Keratinocyte (primary cell): ENCODE data around the gene SLC36A2.
A peak's percentile ranks its signal among the peaks of the same experiment; 100 is the strongest.

Source experiments
- EZH2 ChIP-seq: IDR thresholded peaks from one replicate; pipeline ENCODE4 v1.6.1; 2012; ENCODE audit warnings: inconsistent platforms, mild to moderate bottlenecking, low read length, moderate library complexity
- TF ChIP-seq, protein P1 (sequence below), 3 experiments: IDR thresholded peaks in 1 of 3; conservative IDR thresholded peaks in 1 of 3; optimal IDR thresholded peaks in 1 of 3; 2 replicates in 2 of 3; 3 replicates in 1 of 3; pipeline versions ENCODE3 to v1.5.1; 2011; ENCODE audit warnings: low read length in 3 of 3, mild to moderate bottlenecking in 3 of 3, moderate library complexity in 2 of 3, control low read depth in 1 of 3, inconsistent platforms in 1 of 3; ENCODE audit not compliant: insufficient read depth in 2 of 3; ENCODE audit errors: extremely low read depth in 1 of 3

DNA sequence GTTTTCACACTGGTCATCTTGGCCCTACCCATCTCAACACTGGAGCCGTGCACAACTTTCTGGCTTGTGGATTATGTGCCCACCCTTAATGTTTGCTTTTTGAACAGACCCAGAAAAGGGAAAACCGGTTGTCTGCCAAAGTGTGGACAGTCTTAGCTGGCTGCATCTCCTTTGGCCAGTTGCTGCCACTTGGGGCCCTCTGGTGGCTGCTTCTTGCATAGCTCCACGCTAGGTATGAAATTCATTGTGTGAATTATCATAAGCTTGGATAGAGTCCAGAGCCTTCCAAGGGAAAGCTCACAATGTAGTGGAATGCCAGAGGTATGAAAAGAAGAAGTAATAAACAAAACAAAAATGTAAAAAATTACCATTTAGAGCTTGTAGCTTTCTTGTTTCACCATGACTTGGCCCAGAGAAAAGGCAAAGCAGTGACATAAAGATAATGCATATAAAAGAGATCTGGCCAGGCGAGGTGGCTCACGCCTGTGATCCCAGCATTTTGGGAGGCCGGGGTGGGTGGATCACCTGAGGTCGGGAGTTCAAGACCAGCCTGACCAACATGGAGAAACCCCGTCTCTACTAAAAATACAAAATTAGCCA lies 31.3 kb downstream of the SLC36A2 start:
- TF ChIP-seq, protein P1, sequence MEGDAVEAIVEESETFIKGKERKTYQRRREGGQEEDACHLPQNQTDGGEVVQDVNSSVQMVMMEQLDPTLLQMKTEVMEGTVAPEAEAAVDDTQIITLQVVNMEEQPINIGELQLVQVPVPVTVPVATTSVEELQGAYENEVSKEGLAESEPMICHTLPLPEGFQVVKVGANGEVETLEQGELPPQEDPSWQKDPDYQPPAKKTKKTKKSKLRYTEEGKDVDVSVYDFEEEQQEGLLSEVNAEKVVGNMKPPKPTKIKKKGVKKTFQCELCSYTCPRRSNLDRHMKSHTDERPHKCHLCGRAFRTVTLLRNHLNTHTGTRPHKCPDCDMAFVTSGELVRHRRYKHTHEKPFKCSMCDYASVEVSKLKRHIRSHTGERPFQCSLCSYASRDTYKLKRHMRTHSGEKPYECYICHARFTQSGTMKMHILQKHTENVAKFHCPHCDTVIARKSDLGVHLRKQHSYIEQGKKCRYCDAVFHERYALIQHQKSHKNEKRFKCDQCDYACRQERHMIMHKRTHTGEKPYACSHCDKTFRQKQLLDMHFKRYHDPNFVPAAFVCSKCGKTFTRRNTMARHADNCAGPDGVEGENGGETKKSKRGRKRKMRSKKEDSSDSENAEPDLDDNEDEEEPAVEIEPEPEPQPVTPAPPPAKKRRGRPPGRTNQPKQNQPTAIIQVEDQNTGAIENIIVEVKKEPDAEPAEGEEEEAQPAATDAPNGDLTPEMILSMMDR (optimal IDR thresholded peaks at IDR 0.05 in 1 of 3, IDR thresholded peaks at IDR 0.05 in 1 of 3, conservative IDR thresholded peaks at IDR 0.05 in 1 of 3; ENCODE audit: extremely low read depth in 1 of 3, insufficient read depth in 2 of 3, low read length in 3 of 3) = peak; percentile 83 to 95 (median 88)
- no peak for TF ChIP-seq EZH2
